HEK293 (cell line): ENCODE data around the gene CHL1.

Source experiments
- CTCF ChIA-PET: fragments of 350-600 bp; formaldehyde crosslinking; extraction: SDS; loops from one replicate; lab custom pipeline; 2021; ENCODE audit warnings: antibody characterized with exemption; lab: Yijun Ruan, JAX
- POLR2A ChIA-PET: fragments of 300-600 bp; formaldehyde crosslinking; extraction: SDS; loops from one replicate; lab custom pipeline; 2020; ENCODE audit warnings: antibody characterized with exemption, inconsistent platforms; lab: Yijun Ruan, JAX
- H3K27ac ChIP-seq: fragments of 200-500 bp; sonication (Bioruptor generic); 2 replicates; pipeline ENCODE4 v1.5.1; 2014; ENCODE audit warnings: low read depth, low read length, control low read depth, inconsistent platforms; ENCODE audit errors: extremely low read depth
- H3K36me3 ChIP-seq, 2 experiments: fragments of 200-500 bp in 1 of 2; sonication (Bioruptor generic) in 1 of 2; 1 replicate in 1 of 2; 2 replicates in 1 of 2; pipeline ENCODE4 v1.5.1; 2014 to 2017; ENCODE audit warnings: inconsistent platforms in 2 of 2, low read length in 2 of 2; ENCODE audit not compliant: control insufficient read depth in 2 of 2, insufficient read depth in 1 of 2
- H3K4me1 ChIP-seq: fragments of 200-500 bp; sonication (Bioruptor generic); 2 replicates; pipeline ENCODE4 v1.5.1; 2014; ENCODE audit warnings: mild to moderate bottlenecking, low read length, inconsistent platforms; ENCODE audit not compliant: control insufficient read depth, insufficient read depth
- H3K4me3 ChIP-seq: 2 replicates; pipeline ENCODE4 v1.5.1; 2011; ENCODE audit warnings: low read depth, mild to moderate bottlenecking, control low read depth, low read length, moderate library complexity
- H3K9me3 ChIP-seq: fragments of 200-500 bp; sonication (Bioruptor generic); 2 replicates; pipeline ENCODE4 v1.5.1; 2014; ENCODE audit warnings: low read depth, low read length, inconsistent platforms; ENCODE audit not compliant: control insufficient read depth, insufficient read depth
- GLI4 ChIP-seq: fragments of 450-650 bp; formaldehyde crosslinking; IDR thresholded peaks from 2 replicates; pipeline ENCODE4 v1.5.1; 2016; ENCODE audit warnings: missing biosample characterization, missing genetic modification characterization
- GLIS1 ChIP-seq: fragments of 450-650 bp; formaldehyde crosslinking; IDR thresholded peaks from 2 replicates; pipeline ENCODE4 v1.5.1; 2016; ENCODE audit warnings: missing biosample characterization, missing genetic modification characterization
- INSM2 ChIP-seq: fragments of 450-650 bp; formaldehyde crosslinking; IDR thresholded peaks from 2 replicates; pipeline ENCODE4 v1.5.1; 2016; ENCODE audit warnings: missing biosample characterization, missing genetic modification characterization
- OSR2 ChIP-seq: fragments of 450-650 bp; formaldehyde crosslinking; IDR thresholded peaks from 2 replicates; pipeline ENCODE4 v1.5.1; 2016; ENCODE audit warnings: missing biosample characterization, missing genetic modification characterization
- PRDM1 ChIP-seq: fragments of 450-650 bp; formaldehyde crosslinking; IDR thresholded peaks from 2 replicates; pipeline ENCODE4; 2016; ENCODE audit warnings: missing biosample characterization, missing genetic modification characterization
- PRDM6 ChIP-seq: fragments of 450-650 bp; formaldehyde crosslinking; IDR thresholded peaks from 2 replicates; pipeline ENCODE4 v1.5.1; 2017; ENCODE audit warnings: missing biosample characterization, missing genetic modification characterization
- SCRT2 ChIP-seq: fragments of 450-650 bp; formaldehyde crosslinking; IDR thresholded peaks from 2 replicates; pipeline ENCODE4 v1.5.1; 2016; ENCODE audit warnings: missing biosample characterization, missing genetic modification characterization
- SETDB1 ChIP-seq: IDR thresholded peaks from one replicate; pipeline ENCODE4 v1.6.1; 2017; ENCODE audit warnings: mild to moderate bottlenecking, low read length, moderate library complexity, mixed read lengths; ENCODE audit not compliant: insufficient read length
- WT1 ChIP-seq: fragments of 450-650 bp; formaldehyde crosslinking; IDR thresholded peaks from 2 replicates; pipeline ENCODE4 v1.5.1; 2016; ENCODE audit warnings: missing biosample characterization, missing genetic modification characterization
- ZBTB1 ChIP-seq: fragments of 450-650 bp; formaldehyde crosslinking; IDR thresholded peaks from 2 replicates; pipeline ENCODE4 v1.5.1; 2016; ENCODE audit warnings: missing biosample characterization, missing genetic modification characterization
- ZFP3 ChIP-seq: fragments of 450-650 bp; formaldehyde crosslinking; IDR thresholded peaks from 2 replicates; pipeline ENCODE4 v1.5.1; 2016; ENCODE audit warnings: low read depth, missing biosample characterization, missing genetic modification characterization
- ZNF114 ChIP-seq: fragments of 450-650 bp; formaldehyde crosslinking; IDR thresholded peaks from 2 replicates; pipeline ENCODE4 v1.5.0; 2017; ENCODE audit warnings: missing biosample characterization, missing genetic modification characterization
- ZNF221 ChIP-seq: fragments of 450-650 bp; formaldehyde crosslinking; IDR thresholded peaks from 2 replicates; pipeline ENCODE4 v1.5.1; 2017; ENCODE audit warnings: missing biosample characterization, missing genetic modification characterization, borderline replicate concordance
- ZNF24 ChIP-seq: fragments of 450-650 bp; formaldehyde crosslinking; IDR thresholded peaks from 2 replicates; pipeline ENCODE4 v1.5.1; 2016; ENCODE audit warnings: missing biosample characterization, missing genetic modification characterization
- ZNF37A ChIP-seq: fragments of 450-650 bp; IDR thresholded peaks from 2 replicates; pipeline ENCODE4 v1.5.1; 2018; ENCODE audit warnings: missing biosample characterization, missing genetic modification characterization
- ZNF404 ChIP-seq: fragments of 450-650 bp; formaldehyde crosslinking; IDR thresholded peaks from 2 replicates; pipeline ENCODE4 v1.5.1; 2017; ENCODE audit warnings: missing biosample characterization, missing genetic modification characterization
- ZNF48 ChIP-seq: fragments of 450-650 bp; formaldehyde crosslinking; IDR thresholded peaks from 2 replicates; pipeline ENCODE4 v1.5.1; 2016; ENCODE audit warnings: missing biosample characterization, missing genetic modification characterization
- ZNF76 ChIP-seq: fragments of 450-650 bp; formaldehyde crosslinking; IDR thresholded peaks from 2 replicates; pipeline ENCODE4; 2016; ENCODE audit warnings: low read depth, missing biosample characterization, missing genetic modification characterization, borderline replicate concordance
- ZNF791 ChIP-seq: fragments of 450-650 bp; formaldehyde crosslinking; IDR thresholded peaks from 2 replicates; pipeline ENCODE4 v1.5.1; 2016; ENCODE audit warnings: missing biosample characterization, missing genetic modification characterization
- ZSCAN16 ChIP-seq: fragments of 450-650 bp; formaldehyde crosslinking; IDR thresholded peaks from 2 replicates; pipeline ENCODE4 v1.5.1; 2016; ENCODE audit warnings: missing biosample characterization, missing genetic modification characterization
- TF ChIP-seq, protein P1 (sequence below): fragments of 450-650 bp; formaldehyde crosslinking; IDR thresholded peaks from 2 replicates; pipeline ENCODE4 v1.5.1; 2016; ENCODE audit warnings: missing biosample characterization, missing genetic modification characterization
- TF ChIP-seq, protein P2 (sequence below): fragments of 450-650 bp; formaldehyde crosslinking; IDR thresholded peaks from 2 replicates; pipeline ENCODE4 v1.5.1; 2016; ENCODE audit warnings: missing biosample characterization, missing genetic modification characterization, borderline replicate concordance
- TF ChIP-seq, protein P3 (sequence below): fragments of 450-650 bp; formaldehyde crosslinking; IDR thresholded peaks from 2 replicates; pipeline ENCODE4 v1.5.1; 2016; ENCODE audit warnings: missing biosample characterization, missing genetic modification characterization, low read depth

The CHL1 gene

GRCh38 chr3:355622-356021 lies 159.1 kb downstream of the CHL1 start (continued):
- TF ChIP-seq ZFP3: no peak
- no peak for TF ChIP-seq ZNF114
- no peak for TF ChIP-seq ZNF791 (tag by site-specific recombination)
- no peak for TF ChIP-seq INSM2 (tag by site-specific recombination)
- TF ChIP-seq, all 188 proteins: peak for 0

DNA sequence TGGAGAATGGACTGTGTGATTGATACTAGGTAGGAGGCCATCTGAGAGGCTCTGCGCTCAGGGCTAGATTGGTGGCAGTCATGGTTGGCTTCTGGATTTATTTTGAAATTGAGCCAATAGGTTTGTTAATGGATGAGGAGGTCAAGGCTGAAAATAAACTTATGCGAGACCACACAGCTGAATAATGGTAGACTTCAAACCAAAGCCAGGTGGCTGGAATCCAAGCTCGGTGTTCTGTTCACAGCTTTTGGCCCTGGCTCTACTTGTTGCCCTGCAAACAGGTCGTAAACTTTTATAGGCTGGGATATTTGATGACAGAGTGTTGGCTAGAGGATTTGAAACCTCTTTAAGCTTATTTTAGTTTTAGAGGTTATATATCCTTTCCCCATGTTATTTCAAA lies 160.4 kb downstream of the CHL1 start:
- Histone ChIP-seq H3K4me3 (no peak overlapping the region), H3K36me3 (no peaks in the 10 kb centered on the region), H3K4me1 (no peaks in the 10 kb centered on the region), H3K9me3 (no peaks in the 10 kb centered on the region), H3K27ac (no peak overlapping the region)
- POLR2A ChIA-PET: no interaction called here
- peak; percentile 86 for TF ChIP-seq ZSCAN16 (tag by site-specific recombination)
- 0 out of 2 replicates have a peak, but pooled peaks have one; percentile 35 for TF ChIP-seq SCRT2 (tag by site-specific recombination)
- no peak for TF ChIP-seq ZNF24
- TF ChIP-seq OSR2 (tag by site-specific recombination): 0 out of 2 replicates have a peak, but pooled peaks have one; percentile 10
- TF ChIP-seq ZBTB1 (tag by site-specific recombination): no peak
- no peak for TF ChIP-seq WT1 (tag by site-specific recombination)
- CTCF ChIA-PET: interaction anchor here (1.1 to 2.1 kb wide), 2 partner anchors 9 to 314 kb away, joined by 3 to 8 read pairs; no protein-coding TSS in a partner anchor

- POLR2A ChIA-PET: no interaction called here
- Histone ChIP-seq H3K9me3 (no peaks in the 10 kb centered on the region), H3K36me3 (no peaks in the 10 kb centered on the region), H3K4me1 (no peaks in the 10 kb centered on the region), H3K27ac (no peak overlapping the region), H3K4me3 (no peak overlapping the region)
- CTCF ChIA-PET: no interaction called here
- TF ChIP-seq, protein P1, sequence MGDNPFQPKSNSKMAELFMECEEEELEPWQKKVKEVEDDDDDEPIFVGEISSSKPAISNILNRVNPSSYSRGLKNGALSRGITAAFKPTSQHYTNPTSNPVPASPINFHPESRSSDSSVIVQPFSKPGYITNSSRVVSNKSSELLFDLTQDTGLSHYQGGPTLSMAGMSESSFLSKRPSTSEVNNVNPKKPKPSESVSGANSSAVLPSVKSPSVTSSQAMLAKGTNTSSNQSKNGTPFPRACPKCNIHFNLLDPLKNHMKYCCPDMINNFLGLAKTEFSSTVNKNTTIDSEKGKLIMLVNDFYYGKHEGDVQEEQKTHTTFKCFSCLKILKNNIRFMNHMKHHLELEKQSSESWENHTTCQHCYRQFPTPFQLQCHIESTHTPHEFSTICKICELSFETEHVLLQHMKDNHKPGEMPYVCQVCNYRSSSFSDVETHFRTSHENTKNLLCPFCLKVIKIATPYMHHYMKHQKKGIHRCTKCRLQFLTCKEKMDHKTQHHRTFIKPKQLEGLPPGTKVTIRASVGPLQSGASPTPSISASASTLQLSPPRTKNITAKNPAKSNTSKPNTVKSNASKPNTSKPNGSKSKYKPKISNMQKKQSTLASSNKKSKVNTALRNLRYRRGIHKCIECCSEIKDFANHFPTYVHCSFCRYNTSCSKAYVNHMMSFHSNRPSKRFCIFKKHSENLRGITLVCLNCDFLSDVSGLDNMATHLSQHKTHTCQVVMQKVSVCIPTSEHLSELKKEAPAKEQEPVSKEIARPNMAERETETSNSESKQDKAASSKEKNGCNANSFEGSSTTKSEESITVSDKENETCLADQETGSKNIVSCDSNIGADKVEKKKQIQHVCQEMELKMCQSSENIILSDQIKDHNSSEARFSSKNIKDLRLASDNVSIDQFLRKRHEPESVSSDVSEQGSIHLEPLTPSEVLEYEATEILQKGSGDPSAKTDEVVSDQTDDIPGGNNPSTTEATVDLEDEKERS (tag by site-specific recombination): no peak
- TF ChIP-seq, protein P2, sequence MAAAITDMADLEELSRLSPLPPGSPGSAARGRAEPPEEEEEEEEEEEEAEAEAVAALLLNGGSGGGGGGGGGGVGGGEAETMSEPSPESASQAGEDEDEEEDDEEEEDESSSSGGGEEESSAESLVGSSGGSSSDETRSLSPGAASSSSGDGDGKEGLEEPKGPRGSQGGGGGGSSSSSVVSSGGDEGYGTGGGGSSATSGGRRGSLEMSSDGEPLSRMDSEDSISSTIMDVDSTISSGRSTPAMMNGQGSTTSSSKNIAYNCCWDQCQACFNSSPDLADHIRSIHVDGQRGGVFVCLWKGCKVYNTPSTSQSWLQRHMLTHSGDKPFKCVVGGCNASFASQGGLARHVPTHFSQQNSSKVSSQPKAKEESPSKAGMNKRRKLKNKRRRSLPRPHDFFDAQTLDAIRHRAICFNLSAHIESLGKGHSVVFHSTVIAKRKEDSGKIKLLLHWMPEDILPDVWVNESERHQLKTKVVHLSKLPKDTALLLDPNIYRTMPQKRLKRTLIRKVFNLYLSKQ (tag by site-specific recombination): no peak
- TF ChIP-seq PRDM6 (tag by site-specific recombination) (no peak), GLI4 (no peak), ZNF404 (tag by site-specific recombination) (no peak), ZNF37A (tag by site-specific recombination) (no peak), ZNF48 (tag by site-specific recombination) (no peak), GLIS1 (tag by site-specific recombination) (no peak), PRDM1 (tag by site-specific recombination) (no peak), SETDB1 (no peak), ZNF76 (tag by site-specific recombination) (no peak), ZNF221 (tag by site-specific recombination) (no peak)
- TF ChIP-seq, protein P3, sequence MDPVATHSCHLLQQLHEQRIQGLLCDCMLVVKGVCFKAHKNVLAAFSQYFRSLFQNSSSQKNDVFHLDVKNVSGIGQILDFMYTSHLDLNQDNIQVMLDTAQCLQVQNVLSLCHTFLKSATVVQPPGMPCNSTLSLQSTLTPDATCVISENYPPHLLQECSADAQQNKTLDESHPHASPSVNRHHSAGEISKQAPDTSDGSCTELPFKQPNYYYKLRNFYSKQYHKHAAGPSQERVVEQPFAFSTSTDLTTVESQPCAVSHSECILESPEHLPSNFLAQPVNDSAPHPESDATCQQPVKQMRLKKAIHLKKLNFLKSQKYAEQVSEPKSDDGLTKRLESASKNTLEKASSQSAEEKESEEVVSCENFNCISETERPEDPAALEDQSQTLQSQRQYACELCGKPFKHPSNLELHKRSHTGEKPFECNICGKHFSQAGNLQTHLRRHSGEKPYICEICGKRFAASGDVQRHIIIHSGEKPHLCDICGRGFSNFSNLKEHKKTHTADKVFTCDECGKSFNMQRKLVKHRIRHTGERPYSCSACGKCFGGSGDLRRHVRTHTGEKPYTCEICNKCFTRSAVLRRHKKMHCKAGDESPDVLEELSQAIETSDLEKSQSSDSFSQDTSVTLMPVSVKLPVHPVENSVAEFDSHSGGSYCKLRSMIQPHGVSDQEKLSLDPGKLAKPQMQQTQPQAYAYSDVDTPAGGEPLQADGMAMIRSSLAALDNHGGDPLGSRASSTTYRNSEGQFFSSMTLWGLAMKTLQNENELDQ (tag by site-specific recombination): no peak
Observed at GRCh38 chr3:359672-360071, 163.1 kb downstream of the CHL1 start.
